ENCODE measurements around the gene TMEM101.

The TMEM101 gene

GRCh38 chr17:44012874-44013273, 1.9 kb downstream of the TMEM101 start:
- Histone ChIP-seq H3K9ac (ENCODE audit: low read depth, low read length) (no peak overlapping the region), H3K4me1 (ENCODE audit: insufficient read depth, low read length) (peaks cover 25% of the 10 kb centered on the region), H4K20me1 (ENCODE audit: insufficient read depth, low read length) (no peaks in the 10 kb centered on the region), H2AFZ (ENCODE audit: low read depth, low read length) (no peak overlapping the region), H3K9me3 (ENCODE audit: insufficient read depth, low read length, severe bottlenecking) (no peaks in the 10 kb centered on the region), H3K4me2 (ENCODE audit: insufficient read depth, low read length) (no peak overlapping the region), H3K4me3 (ENCODE audit: low read depth in 1 of 2, low read length in 2 of 2) (no peak overlapping the region), H3K79me2 (ENCODE audit: insufficient read depth, low read length) (peaks cover 15% of the 10 kb centered on the region), H3K27ac (ENCODE audit: low read length) (no peak overlapping the region), H3K36me3 (ENCODE audit: insufficient read depth, low read length) (peaks cover 8% of the 10 kb centered on the region), H3K27me3 (ENCODE audit: insufficient read depth, low read length, poor library complexity) (no peaks in the 10 kb centered on the region)
- TF ChIP-seq CTCF (IDR thresholded peaks at IDR 0.05; ENCODE audit: borderline replicate concordance, extremely low read depth, low read length, poor library complexity, severe bottlenecking): no peak
- no peak for TF ChIP-seq EZH2 (IDR thresholded peaks at IDR 0.05; ENCODE audit: borderline replicate concordance, low read depth, low read length, severe bottlenecking)
- ATAC-seq (ENCODE audit: insufficient read depth, low read depth) (no peak), DNase-seq (no peak)

GRCh38 chr17:44012391-44012790, 2.4 kb downstream of the TMEM101 start:
- Histone ChIP-seq H3K36me3 (ENCODE audit: insufficient read depth, low read length) (peaks cover 8% of the 10 kb centered on the region), H4K20me1 (ENCODE audit: insufficient read depth, low read length) (no peaks in the 10 kb centered on the region), H2AFZ (ENCODE audit: low read depth, low read length) (no peak overlapping the region), H3K4me1 (ENCODE audit: insufficient read depth, low read length) (peaks cover 30% of the 10 kb centered on the region), H3K27ac (ENCODE audit: low read length) (no peak overlapping the region), H3K4me2 (ENCODE audit: insufficient read depth, low read length) (no peak overlapping the region), H3K27me3 (ENCODE audit: insufficient read depth, low read length, poor library complexity) (no peaks in the 10 kb centered on the region), H3K9me3 (ENCODE audit: insufficient read depth, low read length, severe bottlenecking) (no peaks in the 10 kb centered on the region), H3K9ac (ENCODE audit: low read depth, low read length) (no peak overlapping the region), H3K4me3 (ENCODE audit: low read depth in 1 of 2, low read length in 2 of 2) (no peak overlapping the region), H3K79me2 (ENCODE audit: insufficient read depth, low read length) (peaks cover 15% of the 10 kb centered on the region)
- TF ChIP-seq CTCF (IDR thresholded peaks at IDR 0.05; ENCODE audit: borderline replicate concordance, extremely low read depth, low read length, poor library complexity, severe bottlenecking): no peak
- no peak for TF ChIP-seq EZH2 (IDR thresholded peaks at IDR 0.05; ENCODE audit: borderline replicate concordance, low read depth, low read length, severe bottlenecking)
- DNase-seq (no peak), ATAC-seq (ENCODE audit: insufficient read depth, low read depth) (no peak)

GRCh38 chr17:44011876-44012275, 2.9 kb downstream of the TMEM101 start:
- DNase-seq: no peak
- TF ChIP-seq CTCF (IDR thresholded peaks at IDR 0.05; ENCODE audit: borderline replicate concordance, extremely low read depth, low read length, poor library complexity, severe bottlenecking) (no peak), EZH2 (IDR thresholded peaks at IDR 0.05; ENCODE audit: borderline replicate concordance, low read depth, low read length, severe bottlenecking) (no peak)
- peaks cover 15% of the 10 kb centered on the region for H3K79me2 ChIP-seq (ENCODE audit: insufficient read depth, low read length)
- no peaks in the 10 kb centered on the region for H3K9me3 ChIP-seq (ENCODE audit: insufficient read depth, low read length, severe bottlenecking)
- H3K4me1 ChIP-seq (ENCODE audit: insufficient read depth, low read length): peaks cover 35% of the 10 kb centered on the region
- no peaks in the 10 kb centered on the region for H4K20me1 ChIP-seq (ENCODE audit: insufficient read depth, low read length)
- no peak overlapping the region for H3K9ac ChIP-seq (ENCODE audit: low read depth, low read length)
- no peak overlapping the region for H3K4me2 ChIP-seq (ENCODE audit: insufficient read depth, low read length)
- no peak for ATAC-seq (ENCODE audit: insufficient read depth, low read depth)
- H3K27ac ChIP-seq (ENCODE audit: low read length): no peak overlapping the region
- no peak overlapping the region for H2AFZ ChIP-seq (ENCODE audit: low read depth, low read length)
- H3K36me3 ChIP-seq (ENCODE audit: insufficient read depth, low read length): peaks cover 8% of the 10 kb centered on the region
- no peaks in the 10 kb centered on the region for H3K27me3 ChIP-seq (ENCODE audit: insufficient read depth, low read length, poor library complexity)
- no peak overlapping the region for H3K4me3 ChIP-seq (ENCODE audit: low read depth in 1 of 2, low read length in 2 of 2)
